ENCODE measurements around the gene FN3KRP. TPM values are rescaled to one million over a fixed set of nuclear protein-coding genes. Genes with fewer than 3 reads are reported as not detected.

FN3KRP gene
- total RNA-seq, 1 experiment from 2014 or later = 21.5 TPM

DNA sequence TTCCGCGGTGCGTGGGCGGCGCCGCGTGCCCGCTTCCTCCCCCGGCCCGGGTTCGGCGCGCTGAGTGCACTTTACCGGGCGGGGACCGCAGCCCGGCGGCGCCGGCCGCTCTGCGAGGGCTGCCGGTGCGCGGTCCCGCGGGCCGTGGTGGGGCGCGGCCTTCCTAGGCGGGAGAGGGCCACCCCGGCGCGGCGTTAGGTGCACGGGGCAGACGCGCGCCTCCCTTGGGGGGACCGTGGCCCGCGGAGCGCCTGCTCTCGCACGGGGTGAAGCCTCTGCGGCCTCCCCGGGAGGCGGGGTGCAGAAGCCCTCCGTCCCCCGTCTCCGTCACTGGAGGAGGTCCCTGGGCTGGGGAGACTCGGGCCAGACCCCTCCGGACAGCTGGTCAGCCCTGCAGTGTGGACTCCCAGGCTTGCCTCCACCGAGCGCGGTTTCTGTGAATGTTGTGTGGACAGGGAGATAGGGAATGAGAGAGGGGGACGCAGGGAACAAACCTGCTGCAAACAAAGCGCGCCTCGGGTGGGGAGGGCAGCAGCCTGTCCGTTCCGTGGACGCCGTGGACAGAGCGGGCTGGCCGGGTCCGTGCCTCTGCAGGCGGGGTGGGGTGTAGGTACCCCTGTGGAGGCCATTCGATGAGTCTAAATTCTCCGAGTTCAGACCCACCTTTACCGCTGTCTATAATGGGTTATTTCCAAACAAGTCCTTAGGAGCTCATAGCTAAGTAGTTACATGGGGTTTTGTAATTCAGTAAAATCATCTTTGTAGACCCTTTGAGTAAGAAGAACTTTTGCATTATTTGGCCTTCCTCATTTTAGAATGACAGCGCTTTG lies 36.1 kb downstream of the FN3KRP start:
- TSS peak; percentile 16 for BruUV-seq (replicated peaks)
- Mint-ChIP-seq H3K27me3 (ENCODE audit: insufficient read depth, unreplicated experiment) (no peaks in the 10 kb centered on the region), H3K4me3 (ENCODE audit: unreplicated experiment) (peak overlapping the region; percentile 80), H3K4me1 (ENCODE audit: insufficient read depth, unreplicated experiment) (no peaks in the 10 kb centered on the region), H3K27ac (ENCODE audit: low read depth, unreplicated experiment) (no peak overlapping the region), H3K9me3 (ENCODE audit: unreplicated experiment) (no peaks in the 10 kb centered on the region), H3K36me3 (ENCODE audit: insufficient read depth, unreplicated experiment) (peaks cover 5% of the 10 kb centered on the region)
- POLR2A ChIA-PET = interaction anchor here (0.6 to 1.9 kb wide), 8 partner anchors 11 to 420 kb away, joined by 3 to 4 read pairs (median 3); partner anchors contain the start of gene FN3KRP
- CTCF ChIA-PET = no interaction called here
- intact Hi-C loops (cut with micrococcal nuclease) = no loop called here
- DNase-seq (ENCODE audit: unreplicated experiment) = peak; percentile 6
- TF ChIP-seq, protein P1, sequence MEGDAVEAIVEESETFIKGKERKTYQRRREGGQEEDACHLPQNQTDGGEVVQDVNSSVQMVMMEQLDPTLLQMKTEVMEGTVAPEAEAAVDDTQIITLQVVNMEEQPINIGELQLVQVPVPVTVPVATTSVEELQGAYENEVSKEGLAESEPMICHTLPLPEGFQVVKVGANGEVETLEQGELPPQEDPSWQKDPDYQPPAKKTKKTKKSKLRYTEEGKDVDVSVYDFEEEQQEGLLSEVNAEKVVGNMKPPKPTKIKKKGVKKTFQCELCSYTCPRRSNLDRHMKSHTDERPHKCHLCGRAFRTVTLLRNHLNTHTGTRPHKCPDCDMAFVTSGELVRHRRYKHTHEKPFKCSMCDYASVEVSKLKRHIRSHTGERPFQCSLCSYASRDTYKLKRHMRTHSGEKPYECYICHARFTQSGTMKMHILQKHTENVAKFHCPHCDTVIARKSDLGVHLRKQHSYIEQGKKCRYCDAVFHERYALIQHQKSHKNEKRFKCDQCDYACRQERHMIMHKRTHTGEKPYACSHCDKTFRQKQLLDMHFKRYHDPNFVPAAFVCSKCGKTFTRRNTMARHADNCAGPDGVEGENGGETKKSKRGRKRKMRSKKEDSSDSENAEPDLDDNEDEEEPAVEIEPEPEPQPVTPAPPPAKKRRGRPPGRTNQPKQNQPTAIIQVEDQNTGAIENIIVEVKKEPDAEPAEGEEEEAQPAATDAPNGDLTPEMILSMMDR (IDR thresholded peaks at IDR 0.05; ENCODE audit: unreplicated experiment) = no peak

DNA sequence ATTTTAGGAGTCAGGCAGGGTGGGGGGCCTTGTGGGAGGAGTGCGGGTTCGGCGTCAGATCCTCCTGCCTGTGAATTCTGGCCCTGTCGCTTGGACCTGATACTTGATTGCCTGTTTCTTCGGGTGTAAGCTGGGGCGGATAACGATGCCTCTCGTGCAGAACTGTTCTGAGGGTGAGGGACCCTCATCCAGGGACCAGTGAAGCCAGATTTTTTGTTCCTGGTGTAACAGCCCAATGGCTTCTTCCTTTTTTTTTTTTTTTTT lies 36.6 kb downstream of the FN3KRP start:
- no peaks in the 10 kb centered on the region for H3K27me3 Mint-ChIP-seq (ENCODE audit: insufficient read depth, unreplicated experiment)
- H3K36me3 Mint-ChIP-seq (ENCODE audit: insufficient read depth, unreplicated experiment) = peaks cover 5% of the 10 kb centered on the region
- no peak for DNase-seq (ENCODE audit: unreplicated experiment)
- no peaks in the 10 kb centered on the region for H3K4me1 Mint-ChIP-seq (ENCODE audit: insufficient read depth, unreplicated experiment)
- CTCF ChIA-PET = interaction anchor here (0.6 kb wide), 1 partner anchor 451 kb away, joined by 4 read pairs; no protein-coding TSS in a partner anchor
- peak overlapping the region; percentile 12 for H3K27ac Mint-ChIP-seq (ENCODE audit: low read depth, unreplicated experiment)
- TF ChIP-seq, protein P1 (IDR thresholded peaks at IDR 0.05; ENCODE audit: unreplicated experiment) = no peak
- POLR2A ChIA-PET = interaction anchor here (0.6 to 1.9 kb wide), 8 partner anchors 11 to 420 kb away, joined by 3 to 4 read pairs (median 3); partner anchors contain the start of gene FN3KRP
- no peaks in the 10 kb centered on the region for H3K9me3 Mint-ChIP-seq (ENCODE audit: unreplicated experiment)
- H3K4me3 Mint-ChIP-seq (ENCODE audit: unreplicated experiment) = peak overlapping the region; percentile 80
- intact Hi-C loops (cut with micrococcal nuclease) = no loop called here
- BruUV-seq (replicated peaks) = no TSS peak

DNA sequence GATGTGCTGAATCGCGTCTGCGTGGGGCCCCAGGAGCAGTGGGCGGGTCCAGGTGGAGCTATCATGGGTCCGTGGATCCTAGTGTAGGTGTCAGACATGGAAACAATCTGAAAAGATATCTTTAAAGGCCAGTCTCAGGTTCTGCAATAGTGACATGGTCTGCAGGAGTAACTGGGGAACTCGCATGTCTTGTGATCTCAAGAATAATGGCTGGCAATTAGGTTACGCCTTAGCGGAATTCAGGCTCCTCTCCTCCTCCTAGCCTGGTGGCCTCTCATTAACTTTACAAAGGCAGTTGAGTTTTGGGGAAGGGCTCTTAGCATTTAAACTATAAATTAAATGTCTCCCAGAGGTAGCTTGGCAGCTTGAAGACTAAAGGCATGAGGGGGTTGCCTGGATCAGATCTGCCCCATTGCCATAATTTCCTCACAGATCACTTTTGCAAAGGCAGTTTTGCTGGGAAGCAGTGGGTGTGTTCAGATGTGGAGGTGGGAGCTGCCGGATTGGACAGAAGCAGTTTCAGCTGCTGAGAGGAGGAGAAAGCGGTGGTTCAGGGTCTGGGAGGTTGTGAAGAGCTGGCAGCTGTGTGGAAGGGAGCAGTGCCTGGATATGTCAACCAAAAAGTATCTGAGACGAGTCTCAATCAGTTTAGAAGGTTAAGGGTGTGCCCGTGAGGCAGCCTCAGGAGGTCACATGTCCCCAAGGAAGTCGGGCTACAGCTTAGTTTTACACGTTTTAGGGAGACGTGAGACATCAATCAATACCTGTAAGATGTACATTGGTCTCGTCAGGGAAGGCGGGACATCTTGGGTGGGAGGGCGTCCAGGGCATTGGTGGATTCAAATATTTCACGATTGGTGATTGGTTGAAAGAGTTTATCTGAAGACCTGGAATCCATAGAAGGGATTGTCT lies 38.0 kb downstream of the FN3KRP start:
- Mint-ChIP-seq H3K27ac (ENCODE audit: low read depth, unreplicated experiment) (peak overlapping the region; percentile 3), H3K27me3 (ENCODE audit: insufficient read depth, unreplicated experiment) (no peaks in the 10 kb centered on the region), H3K4me1 (ENCODE audit: insufficient read depth, unreplicated experiment) (no peaks in the 10 kb centered on the region), H3K36me3 (ENCODE audit: insufficient read depth, unreplicated experiment) (peaks cover 10% of the 10 kb centered on the region), H3K9me3 (ENCODE audit: unreplicated experiment) (no peaks in the 10 kb centered on the region), H3K4me3 (ENCODE audit: unreplicated experiment) (peak overlapping the region; percentile 33)
- ChIA-PET POLR2A (interaction anchor here (0.6 to 1.9 kb wide), 3 partner anchors 13 to 107 kb away, joined by 3 to 4 read pairs (median 3); no protein-coding TSS in a partner anchor), CTCF (interaction anchor here (0.6 to 2.4 kb wide), 5 partner anchors 8 to 85 kb away, joined by 3 to 8 read pairs (median 3); no protein-coding TSS in a partner anchor)
- TF ChIP-seq, protein P1 (IDR thresholded peaks at IDR 0.05; ENCODE audit: unreplicated experiment) = no peak
- peak; percentile 49 for DNase-seq (ENCODE audit: unreplicated experiment)
- intact Hi-C loops (cut with micrococcal nuclease) = no loop called here
- BruUV-seq (replicated peaks) = TSS peak; percentile 27

DNA sequence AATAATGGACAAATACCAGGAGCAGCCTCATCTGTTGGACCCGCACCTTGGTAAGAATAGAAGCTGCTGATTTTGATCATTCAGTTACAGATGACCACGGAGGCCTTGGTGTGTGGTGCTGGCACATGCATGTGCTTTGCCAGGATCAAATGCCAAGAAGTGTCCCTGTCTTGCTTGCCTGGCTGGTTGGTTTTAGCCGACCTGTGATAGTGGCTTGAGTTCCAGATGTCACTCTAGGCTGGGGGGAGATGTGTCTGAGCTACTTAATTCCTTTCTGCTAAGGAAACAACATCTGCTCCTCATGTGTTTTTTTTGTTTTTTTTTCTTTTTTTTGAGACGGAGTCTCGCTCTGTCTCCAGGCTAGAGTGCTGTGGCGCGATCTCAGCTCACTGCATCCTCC lies 39.7 kb downstream of the FN3KRP start:
- intact Hi-C loops (cut with micrococcal nuclease) = no loop called here

More for the DNA sequence above, 39.7 kb downstream of the FN3KRP start:
- no peak for DNase-seq (ENCODE audit: unreplicated experiment)
- Mint-ChIP-seq H3K9me3 (ENCODE audit: unreplicated experiment) (no peaks in the 10 kb centered on the region), H3K4me3 (ENCODE audit: unreplicated experiment) (no peak overlapping the region), H3K27me3 (ENCODE audit: insufficient read depth, unreplicated experiment) (no peaks in the 10 kb centered on the region), H3K36me3 (ENCODE audit: insufficient read depth, unreplicated experiment) (peaks cover 17% of the 10 kb centered on the region), H3K4me1 (ENCODE audit: insufficient read depth, unreplicated experiment) (no peaks in the 10 kb centered on the region), H3K27ac (ENCODE audit: low read depth, unreplicated experiment) (no peak overlapping the region)
- TF ChIP-seq, protein P1 (IDR thresholded peaks at IDR 0.05; ENCODE audit: unreplicated experiment) = no peak
- ChIA-PET CTCF (interaction anchor here (0.6 to 2.4 kb wide), 3 partner anchors 10 to 201 kb away, joined by 3 to 8 read pairs (median 5); no protein-coding TSS in a partner anchor), POLR2A (interaction anchor here (0.5 kb wide), 1 partner anchor 12 kb away, joined by 3 read pairs; no protein-coding TSS in a partner anchor)
- BruUV-seq (replicated peaks) = no TSS peak
